ENCODE data around the gene ETV7.

Gene ETV7

DNA sequence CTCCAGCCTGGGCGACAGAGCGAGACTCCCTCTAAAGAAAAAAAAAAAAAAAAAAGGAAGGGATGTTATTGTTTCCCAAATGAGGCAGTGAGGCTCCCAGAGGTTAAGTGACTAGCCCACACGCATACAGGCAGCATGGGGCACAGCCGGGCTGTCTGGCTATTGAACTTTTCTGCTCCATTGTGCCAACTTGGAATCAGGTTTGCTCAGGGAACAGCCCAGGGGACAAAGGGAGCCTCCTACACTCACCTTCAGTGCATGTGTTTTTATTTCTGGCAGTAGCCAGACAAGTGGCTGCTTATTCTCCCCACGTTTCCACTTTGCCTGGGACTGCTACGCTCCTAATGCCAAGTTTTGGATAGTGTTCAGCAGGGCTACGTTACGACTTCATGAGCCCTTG is 10.7 kb downstream of the ETV7 start:
- FAIRE-seq: no peak

DNA sequence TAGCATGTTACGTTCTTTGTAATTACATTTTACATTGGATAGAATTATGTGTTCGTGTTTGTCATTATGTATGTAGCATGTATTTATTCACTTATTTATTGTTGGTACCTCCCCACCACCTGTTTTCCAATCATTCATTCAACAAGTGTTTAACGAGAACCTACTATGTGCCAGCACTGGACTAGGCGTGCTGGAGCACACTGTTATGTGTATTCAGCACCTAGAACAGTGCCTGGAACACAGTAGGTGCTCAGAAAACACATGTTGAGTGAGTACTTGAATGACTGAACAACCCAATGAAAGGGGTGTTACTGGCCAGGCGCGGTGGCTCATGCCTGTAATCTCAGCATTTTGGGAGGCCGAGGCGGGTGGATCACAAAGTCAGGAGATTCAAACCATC is 11.3 kb downstream of the ETV7 start:
- FAIRE-seq (no peak), DNase-seq (ENCODE audit: insufficient read length, low spot score) (no peak)
- no peak for TF ChIP-seq CTCF (IDR thresholded peaks at IDR 0.05; ENCODE audit: insufficient read depth, missing control alignments)

More for the DNA sequence above, 10.7 kb downstream of the ETV7 start:
- DNase-seq (ENCODE audit: insufficient read length, low spot score): no peak
- TF ChIP-seq CTCF (IDR thresholded peaks at IDR 0.05; ENCODE audit: insufficient read depth, missing control alignments): no peak

DNA sequence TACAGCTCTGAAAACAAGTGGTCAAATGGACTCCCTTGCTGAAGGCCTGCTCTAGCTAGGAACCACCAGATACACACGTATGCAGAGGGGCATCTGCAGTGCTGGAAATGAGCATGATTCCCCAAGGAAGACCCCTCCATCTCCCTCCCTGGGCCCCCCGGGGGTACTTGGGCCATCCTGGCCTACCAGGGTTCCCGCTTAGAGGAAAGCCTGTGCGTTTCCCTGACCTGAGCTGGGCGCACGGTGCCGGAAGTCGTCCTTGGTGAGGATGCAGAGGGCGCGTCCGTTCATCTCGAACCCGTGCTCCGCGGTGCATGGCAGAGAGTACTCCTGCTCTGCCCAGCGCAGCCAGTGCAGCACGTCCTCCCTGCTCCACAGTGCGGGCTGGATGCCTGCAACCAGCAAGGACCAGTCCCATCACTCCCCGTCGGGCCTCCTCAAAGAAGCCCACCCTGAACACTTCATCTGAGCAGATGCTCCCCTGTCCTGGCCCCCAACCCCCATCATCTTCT is 11.8 kb downstream of the ETV7 start:
- no peak for FAIRE-seq
- DNase-seq (ENCODE audit: insufficient read length, low spot score): no peak
- TF ChIP-seq CTCF (IDR thresholded peaks at IDR 0.05; ENCODE audit: insufficient read depth, missing control alignments): no peak

- DNase-seq (ENCODE audit: insufficient read length, low spot score) (no peak), FAIRE-seq (no peak)
- TF ChIP-seq CTCF (IDR thresholded peaks at IDR 0.05; ENCODE audit: insufficient read depth, missing control alignments): no peak
These were observed 12.5 kb downstream of the ETV7 start for GRCh38 chr6:36374972-36375371.

DNA sequence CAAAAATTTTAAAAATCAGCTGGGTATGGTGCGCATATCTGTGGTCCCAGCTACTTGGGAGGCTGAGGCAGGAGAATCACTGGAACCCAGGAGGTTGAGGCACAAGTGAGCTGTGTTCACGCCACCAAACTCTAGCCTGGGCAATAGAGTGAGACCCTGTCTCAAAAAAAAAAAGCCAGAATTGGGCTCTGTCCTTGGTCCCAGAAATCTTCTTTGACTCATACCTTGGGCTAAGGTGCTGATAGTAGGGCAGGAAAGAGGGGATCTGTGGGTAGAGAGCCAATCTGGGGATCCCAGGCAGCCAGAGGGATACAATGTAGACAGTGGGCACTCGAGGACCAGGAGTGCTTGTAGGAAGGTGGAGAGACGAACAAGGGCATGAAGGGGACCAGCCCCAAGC is 13.3 kb downstream of the ETV7 start:
- DNase-seq (ENCODE audit: insufficient read length, low spot score): no peak
- TF ChIP-seq CTCF (IDR thresholded peaks at IDR 0.05; ENCODE audit: insufficient read depth, missing control alignments): no peak
- no peak for FAIRE-seq

DNA sequence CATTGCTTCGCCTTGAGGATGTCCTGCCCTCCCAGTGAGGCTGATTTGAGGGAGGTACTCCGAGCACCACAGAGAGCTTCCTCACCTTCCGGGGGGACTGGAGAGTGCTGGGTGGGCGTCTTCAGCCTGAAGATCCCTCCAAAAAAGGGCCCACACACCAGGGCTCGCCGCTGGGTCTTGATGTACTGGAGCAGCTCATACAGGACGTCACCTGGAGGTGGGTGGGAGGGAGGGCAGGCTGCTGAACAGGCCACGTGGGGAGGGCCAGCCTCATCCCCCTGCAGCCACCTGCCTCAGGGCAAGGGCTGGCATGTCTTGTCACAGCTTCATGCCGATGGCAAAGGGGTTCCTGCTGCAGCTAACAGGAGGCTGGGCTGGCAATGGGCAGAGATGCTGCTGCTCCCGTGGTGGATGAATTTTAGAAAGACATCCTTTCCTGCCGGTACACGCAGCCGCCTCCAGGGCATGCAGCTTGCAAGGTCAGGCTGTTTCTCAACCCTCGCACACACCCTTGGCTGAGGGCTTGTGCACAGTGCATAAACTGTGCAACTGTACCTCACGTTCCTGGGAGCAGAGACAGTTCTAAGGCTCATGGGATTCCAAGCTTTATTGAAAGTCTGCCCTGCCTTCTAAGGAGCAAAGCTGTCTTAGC is 14.0 kb downstream of the ETV7 start:
- FAIRE-seq (no peak), DNase-seq (ENCODE audit: insufficient read length, low spot score) (no peak)
- TF ChIP-seq CTCF (IDR thresholded peaks at IDR 0.05; ENCODE audit: insufficient read depth, missing control alignments): no peak

GRCh38 chr6:36372088-36372487 is 15.4 kb downstream of the ETV7 start:
- TF ChIP-seq CTCF (IDR thresholded peaks at IDR 0.05; ENCODE audit: insufficient read depth, missing control alignments): no peak
- DNase-seq (ENCODE audit: insufficient read length, low spot score): no peak
- no peak for FAIRE-seq
